H1 (cell line): ENCODE data around the gene CRYGB. TPM values are rescaled to one million over a fixed set of nuclear protein-coding genes. Genes with fewer than 3 reads are reported as not detected.

Source experiments
- ATF3 ChIP-seq: IDR thresholded peaks from 2 replicates; pipeline ENCODE4 v1.6.1; 2011; ENCODE audit warnings: low read depth, mild to moderate bottlenecking, low read length; ENCODE audit not compliant: insufficient read depth
- BACH1 ChIP-seq: IDR thresholded peaks from 2 replicates; pipeline ENCODE4 v1.6.1; 2012; ENCODE audit warnings: low read length, improper control_type of control experiment
- NRF1 ChIP-seq: IDR thresholded peaks from 2 replicates; pipeline ENCODE4 v1.6.1; 2011; ENCODE audit warnings: mild to moderate bottlenecking, low read depth, low read length, improper control_type of control experiment
- SP4 ChIP-seq: IDR thresholded peaks from 2 replicates; pipeline ENCODE4 v1.6.1; 2012; ENCODE audit warnings: low read length, inconsistent platforms
- polyA plus RNA-seq, 7 experiments: library from polyadenylated mRNA; depleted of rRNA in 3 of 7; stranded (reverse) in 5 of 7; unstranded in 2 of 7; fragments of >200 nt in 5 of 7; fragments of 200-250 nt in 2 of 7; gene quantifications; 1 replicate in 5 of 7; 2 replicates in 1 of 7; 4 replicates in 1 of 7; pipeline versions ENCODE4 v1.2.1 to v1.2.3, GENCODE V29; 2011 to 2013; ENCODE audit warnings: missing spikeins in 2 of 7, mixed read lengths in 2 of 7
- total RNA-seq: library from RNA; stranded (reverse); fragmentation: NEBNext Ultra II Directional; extraction: Animal tissue kit (Norgen Biotek cat#: 25700); gene quantifications from 2 replicates; pipeline ENCODE4 v1.2.1, GENCODE V29; 2021

The CRYGB gene
- total and polyA plus RNA-seq, 2 of the 8 experiments (the other 6 are each of a cell fraction or from before 2014, with no cell fraction given) = 0.38 TPM; not detected in 1

- TF ChIP-seq ATF3 (no peak), SP4 (no peak), BACH1 (no peak), NRF1 (no peak)
These were observed 52.8 kb downstream of the CRYGB start (continued) for GRCh38 chr2:208093128-208093527.

Other genes with a start within 250 kb of the CRYGB start
- 4.6 and 5.8 TPM in 2 replicates for gene PLEKHM3, start 120.6 kb downstream of the CRYGB start, total RNA-seq
- 2.3 and 2.6 TPM in 2 replicates for gene PLEKHM3, start 120.6 kb downstream of the CRYGB start, polyA plus RNA-seq (2011; rRNA removed)
- gene CRYGD, start 21.6 kb downstream of the CRYGB start, total RNA-seq = 0.98 and 2.9 TPM in 2 replicates
- gene CRYGD, start 21.6 kb downstream of the CRYGB start, polyA plus RNA-seq (2011; rRNA removed) = 6.0 and 7.1 TPM in 2 replicates
- not detected in 2 replicates for gene CRYGC, start 16.3 kb downstream of the CRYGB start, total RNA-seq
- gene CRYGC, start 16.3 kb downstream of the CRYGB start, polyA plus RNA-seq (2011; rRNA removed) = not detected in 2 replicates
- gene CRYGA, start 17.4 kb upstream of the CRYGB start, total RNA-seq = not detected in 2 replicates
- not detected in 2 replicates for gene CRYGA, start 17.4 kb upstream of the CRYGB start, polyA plus RNA-seq (2011; rRNA removed)
- 1.1 and 1.3 TPM in 2 replicates for gene C2orf80, start 43.9 kb upstream of the CRYGB start, total RNA-seq
- 0.41 and 0.97 TPM in 2 replicates for gene C2orf80, start 43.9 kb upstream of the CRYGB start, polyA plus RNA-seq (2011; rRNA removed)
- gene IDH1, start 108.9 kb upstream of the CRYGB start, total RNA-seq = 379 and 398 TPM in 2 replicates
- 115 and 174 TPM in 2 replicates for gene IDH1, start 108.9 kb upstream of the CRYGB start, polyA plus RNA-seq (2011; rRNA removed)
- 33.5 and 35.8 TPM in 2 replicates for gene PIKFYVE, start 120.1 kb upstream of the CRYGB start, total RNA-seq
- 7.4 and 8.8 TPM in 2 replicates for gene PIKFYVE, start 120.1 kb upstream of the CRYGB start, polyA plus RNA-seq (2011; rRNA removed)